Measurements from ENCODE around the gene ZNF429.
"Not testable (repeated sequence)": the region's sequence is repeated elsewhere in the genome, so short reads cannot be mapped to it uniquely, and the experiment has no call there.

The ZNF429 gene

GRCh38 chr19:21505459-21506451 is at the start of gene ZNF429:
ZNF429 (plus strand) TSS chr19:21505602; CDS start chr19:21505772, 170 bp downstream.
- peak; percentile 71 to 90 for DNase-seq (ENCODE audit: low read depth in 2 of 2)

- no peak for DNase-seq (ENCODE audit: low read depth in 2 of 2)
Measured at GRCh38 chr19:21460686-21461085, 44.7 kb upstream of the ZNF429 start.

GRCh38 chr19:21462540-21462939 is 42.9 kb upstream of the ZNF429 start:
- DNase-seq (ENCODE audit: low read depth in 2 of 2): no peak

GRCh38 chr19:21463449-21464105 is 41.8 kb upstream of the ZNF429 start:
- no peak for DNase-seq (ENCODE audit: low read depth in 2 of 2)

GRCh38 chr19:21466627-21467026 is 38.8 kb upstream of the ZNF429 start:
- DNase-seq (ENCODE audit: low read depth in 2 of 2): no peak

GRCh38 chr19:21468791-21469190 is 36.6 kb upstream of the ZNF429 start:
- DNase-seq (ENCODE audit: low read depth in 2 of 2): no peak

- no peak for DNase-seq (ENCODE audit: low read depth in 2 of 2)
Measured at GRCh38 chr19:21472507-21472906, 32.9 kb upstream of the ZNF429 start.

- peak; percentile 29 to 44 for DNase-seq (ENCODE audit: low read depth in 2 of 2)
Measured at GRCh38 chr19:21474671-21475181, 30.7 kb upstream of the ZNF429 start.

- not testable (repeated sequence) for DNase-seq (ENCODE audit: low read depth in 2 of 2)
Measured at GRCh38 chr19:21482361-21482760, 23.0 kb upstream of the ZNF429 start.

- DNase-seq (ENCODE audit: low read depth in 2 of 2): peak; percentile 22 to 38
Measured at GRCh38 chr19:21482863-21483276, 22.5 kb upstream of the ZNF429 start.

GRCh38 chr19:21483589-21484170 is 21.7 kb upstream of the ZNF429 start:
- DNase-seq (ENCODE audit: low read depth in 2 of 2): peak; percentile 32 to 34

GRCh38 chr19:21484631-21485030 is 20.8 kb upstream of the ZNF429 start:
- no peak for DNase-seq (ENCODE audit: low read depth in 2 of 2)

GRCh38 chr19:21485926-21486325 is 19.5 kb upstream of the ZNF429 start:
- no peak for DNase-seq (ENCODE audit: low read depth in 2 of 2)

- DNase-seq (ENCODE audit: low read depth in 2 of 2): no peak
Measured at GRCh38 chr19:21487969-21488368, 17.4 kb upstream of the ZNF429 start.

- DNase-seq (ENCODE audit: low read depth in 2 of 2): no peak
Measured at GRCh38 chr19:21491146-21491545, 14.3 kb upstream of the ZNF429 start.

- DNase-seq (ENCODE audit: low read depth in 2 of 2): no peak
Measured at GRCh38 chr19:21492947-21493906, 12.2 kb upstream of the ZNF429 start.

- no peak for DNase-seq (ENCODE audit: low read depth in 2 of 2)
Measured at GRCh38 chr19:21496876-21497275, 8.5 kb upstream of the ZNF429 start.

GRCh38 chr19:21498651-21499050 is 6.8 kb upstream of the ZNF429 start:
- DNase-seq (ENCODE audit: low read depth in 2 of 2): no peak

- DNase-seq (ENCODE audit: low read depth in 2 of 2): no peak
Measured at GRCh38 chr19:21508198-21508597, 2.8 kb downstream of the ZNF429 start.

GRCh38 chr19:21511058-21511457 is 5.7 kb downstream of the ZNF429 start:
- not testable (repeated sequence) for DNase-seq (ENCODE audit: low read depth in 2 of 2)

GRCh38 chr19:21512609-21513008 is 7.2 kb downstream of the ZNF429 start:
- not testable (repeated sequence) for DNase-seq (ENCODE audit: low read depth in 2 of 2)
